CD4-positive, alpha-beta T cell treated with Interleukin-6 for 4 hours (primary cell): ENCODE data around the gene DSCAML1.
"Not testable (repeated sequence)": the region's sequence is repeated elsewhere in the genome, so short reads cannot be mapped to it uniquely, and the experiment has no call there.

Experiments
- DNase-seq: peaks from one replicate; pipeline ENCODE4 v3.0.0-alpha.2; 2020; ENCODE audit warnings: mixed read lengths

DSCAML1 gene

DNA sequence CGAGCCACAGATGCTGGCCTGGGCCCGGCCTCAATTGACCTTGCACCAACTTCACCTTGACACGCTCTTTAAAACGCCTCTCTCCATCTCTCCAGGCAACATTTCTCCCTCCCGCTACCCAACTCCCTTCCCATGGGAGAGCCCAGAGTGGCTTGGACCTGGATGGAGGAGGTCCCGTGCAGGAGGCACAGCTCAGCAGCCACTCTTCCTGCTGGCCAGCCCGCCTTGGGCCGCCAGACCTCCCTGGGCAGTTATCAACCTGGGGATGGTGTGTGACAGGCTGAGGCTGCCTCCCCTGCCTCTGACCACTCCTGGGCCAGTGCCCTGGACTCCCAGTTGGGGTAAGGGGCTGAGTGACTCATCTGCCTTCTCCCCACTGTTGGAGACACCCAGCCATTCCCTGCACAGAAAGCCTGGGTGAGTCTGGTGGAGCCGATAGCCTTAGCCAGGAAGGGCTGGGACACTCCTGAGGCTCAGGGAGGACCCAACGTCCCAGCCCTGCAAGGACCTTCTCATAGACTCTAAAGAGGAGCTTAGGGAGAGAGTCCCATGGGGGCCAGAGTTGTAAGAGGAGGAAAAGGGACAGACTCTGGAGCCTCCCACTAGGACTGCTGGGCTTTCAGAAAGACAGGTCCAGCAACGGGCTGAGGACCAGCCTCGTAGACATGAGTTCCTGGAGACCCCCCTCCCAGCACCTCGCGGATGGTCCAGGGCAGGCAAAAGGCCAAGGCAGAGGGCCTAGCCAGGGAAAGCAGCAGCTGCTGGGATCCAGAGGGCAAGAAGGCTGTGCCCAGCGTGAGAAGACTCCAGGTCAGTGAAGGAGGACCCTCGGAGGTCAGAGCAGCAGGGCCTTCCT, 337.7 kb downstream of the DSCAML1 start:
- no peak for DNase-seq

DNA sequence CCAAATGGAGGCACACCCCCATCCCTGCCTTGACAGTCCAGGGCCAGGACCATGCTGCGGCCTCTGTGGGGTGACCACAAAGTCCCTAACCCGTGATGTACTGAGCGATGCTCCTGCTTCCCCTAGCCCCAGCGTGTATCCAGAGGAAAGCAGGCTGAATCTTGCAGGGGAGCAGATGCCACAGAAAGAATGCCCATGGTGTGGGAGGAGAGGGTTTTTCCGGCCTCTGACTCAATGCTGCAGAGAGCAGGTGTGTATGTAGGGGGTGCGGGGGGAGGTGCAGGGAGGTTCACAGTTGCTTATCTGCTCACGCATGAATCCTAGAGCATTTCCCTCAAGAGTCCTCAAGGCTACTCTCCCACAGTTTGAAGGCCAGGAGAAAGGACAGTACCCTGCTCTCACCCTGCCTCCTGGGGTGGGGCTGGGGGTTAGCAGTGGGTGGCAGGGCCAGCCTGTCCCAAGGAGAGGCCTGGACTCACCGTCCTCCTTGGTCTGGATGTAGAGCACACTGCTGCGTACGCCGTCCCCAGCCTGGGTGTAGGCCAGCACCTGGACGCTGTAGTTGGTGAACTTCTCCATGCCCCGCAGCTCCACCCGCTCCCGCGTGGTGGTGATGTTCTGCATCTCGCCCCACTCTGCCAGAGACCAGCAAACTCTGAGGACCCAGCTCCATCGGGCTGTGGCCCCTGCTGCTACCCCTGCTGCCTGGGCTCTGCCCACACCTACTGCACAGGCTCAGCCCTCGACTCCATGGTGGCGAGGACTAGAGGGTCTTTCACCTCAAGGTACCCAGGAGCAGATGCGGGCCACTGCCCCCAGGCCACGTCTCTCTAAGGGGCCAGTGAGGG, 338.5 kb downstream of the DSCAML1 start:
- DNase-seq = no peak

DNA sequence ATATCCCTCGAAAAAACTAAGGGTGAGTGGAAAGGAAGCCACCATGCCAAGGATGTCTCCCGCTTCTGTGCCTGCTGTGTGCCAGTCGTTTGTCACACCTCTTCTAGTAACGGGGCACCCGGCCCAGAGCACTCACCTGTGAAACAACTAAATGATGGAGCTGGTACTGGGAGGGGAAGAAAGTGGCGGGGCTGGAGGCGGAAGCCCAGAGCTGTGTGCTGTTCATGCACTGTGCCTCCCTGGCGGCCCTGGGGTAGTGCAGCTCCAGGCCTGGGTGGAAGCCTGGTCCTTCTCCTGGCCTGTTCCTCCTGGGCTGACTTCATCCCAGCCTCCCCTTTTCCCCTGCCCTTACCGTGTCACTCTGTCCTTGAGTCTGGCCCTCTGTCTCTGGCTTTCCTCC, 339.2 kb downstream of the DSCAML1 start:
- no peak for DNase-seq

DNA sequence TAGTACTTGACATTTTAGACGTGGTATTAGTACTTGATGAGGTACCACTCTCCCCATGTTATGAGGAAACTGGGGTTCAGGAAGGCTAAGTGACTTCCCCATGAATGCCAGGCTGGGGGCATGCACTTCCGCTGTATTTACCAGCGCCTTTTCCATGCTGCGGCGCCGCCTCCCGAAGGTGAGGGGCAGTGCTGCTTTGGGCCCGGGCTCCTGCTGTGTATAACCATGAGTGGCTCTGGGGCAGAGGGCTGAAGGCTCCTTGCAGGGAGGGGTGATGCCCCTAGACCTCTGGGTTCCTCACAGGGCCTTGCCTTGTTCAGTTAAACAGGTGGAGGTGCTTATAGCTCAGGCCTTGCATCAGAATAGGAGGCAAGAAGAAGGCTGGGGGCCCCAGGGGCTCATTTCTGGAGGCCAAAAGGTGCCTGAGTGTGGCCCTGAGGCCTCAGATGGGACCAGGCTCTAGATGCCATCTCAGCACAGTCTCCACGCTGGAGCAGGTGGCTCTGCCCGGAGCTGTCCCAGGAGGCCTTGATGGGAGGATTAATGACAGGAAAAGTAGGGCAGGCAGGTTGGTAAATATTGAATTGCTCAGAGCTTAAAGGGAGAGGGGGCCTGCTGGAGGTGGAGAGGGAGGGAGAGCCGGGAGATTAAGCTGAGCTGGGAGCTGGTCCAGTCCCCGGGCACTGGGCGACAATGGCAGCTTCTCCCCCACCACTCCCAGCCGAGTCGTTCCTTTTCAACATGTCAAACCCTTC, 339.8 kb downstream of the DSCAML1 start:
- DNase-seq = no peak

DNA sequence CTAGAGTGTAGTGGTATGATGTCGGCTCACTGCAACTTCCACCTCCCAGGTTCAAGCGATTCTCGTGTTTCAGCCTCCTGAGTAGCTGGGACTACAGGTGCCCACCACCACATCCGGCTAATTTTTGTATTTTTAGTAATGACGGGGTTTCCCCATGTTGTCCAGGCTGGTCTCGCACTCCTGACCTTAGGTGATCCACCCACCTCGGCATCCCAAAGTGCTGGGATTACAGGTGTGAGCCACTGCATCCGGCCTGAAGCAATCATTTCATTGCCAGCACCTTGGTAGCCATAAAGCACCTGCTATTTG, 340.3 kb downstream of the DSCAML1 start:
- not testable (repeated sequence) for DNase-seq

DNA sequence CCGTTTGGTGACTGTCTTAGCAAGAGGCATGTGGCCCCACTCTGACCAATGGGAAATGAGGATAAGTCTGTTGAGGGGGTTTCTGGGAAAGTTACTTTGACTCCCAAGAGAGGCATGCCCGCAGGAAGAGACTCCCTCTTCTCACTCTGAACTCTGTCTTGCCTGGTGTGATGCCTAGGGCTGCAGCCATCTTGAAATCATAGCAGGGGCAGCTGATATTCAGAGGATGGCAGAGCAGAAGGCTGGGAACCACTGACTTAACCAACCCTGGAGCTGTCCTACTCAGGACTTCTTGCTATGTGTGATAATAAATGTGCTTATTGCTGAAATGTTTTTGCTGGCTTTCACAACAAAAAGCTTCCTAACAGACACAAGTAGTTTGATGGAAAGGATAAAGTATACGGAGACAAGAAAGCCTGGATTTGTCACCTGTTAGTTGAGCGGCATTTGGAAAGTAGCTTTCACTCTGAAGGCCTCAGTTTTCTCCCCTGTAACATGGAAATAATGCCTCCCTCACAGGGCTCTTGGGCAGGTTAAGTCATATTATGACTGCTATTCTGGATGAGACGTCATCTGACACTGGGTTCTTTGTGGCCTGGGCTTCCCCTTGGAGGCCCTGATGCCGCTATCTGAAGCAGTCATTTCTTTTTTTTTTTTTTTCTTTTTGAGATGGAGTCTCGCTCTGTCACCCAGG, 340.8 kb downstream of the DSCAML1 start:
- DNase-seq = no peak

DNA sequence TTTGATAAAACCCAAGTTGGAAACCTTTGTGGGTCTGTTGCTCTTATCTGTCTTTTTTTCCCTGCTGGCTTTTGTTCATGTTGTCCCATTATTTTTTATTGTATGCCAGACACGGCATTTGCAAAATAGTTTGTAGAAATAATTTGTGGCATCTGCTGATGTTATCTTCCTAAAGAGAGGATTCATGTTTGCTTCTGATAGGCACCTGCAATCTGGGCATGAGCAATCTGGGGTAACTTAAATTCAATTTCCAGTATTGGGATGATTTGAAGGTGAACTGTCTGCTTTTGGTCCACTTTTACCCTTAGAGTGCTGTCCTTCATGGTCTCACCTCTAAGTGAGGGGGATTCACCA, 342.5 kb downstream of the DSCAML1 start:
- no peak for DNase-seq

DNA sequence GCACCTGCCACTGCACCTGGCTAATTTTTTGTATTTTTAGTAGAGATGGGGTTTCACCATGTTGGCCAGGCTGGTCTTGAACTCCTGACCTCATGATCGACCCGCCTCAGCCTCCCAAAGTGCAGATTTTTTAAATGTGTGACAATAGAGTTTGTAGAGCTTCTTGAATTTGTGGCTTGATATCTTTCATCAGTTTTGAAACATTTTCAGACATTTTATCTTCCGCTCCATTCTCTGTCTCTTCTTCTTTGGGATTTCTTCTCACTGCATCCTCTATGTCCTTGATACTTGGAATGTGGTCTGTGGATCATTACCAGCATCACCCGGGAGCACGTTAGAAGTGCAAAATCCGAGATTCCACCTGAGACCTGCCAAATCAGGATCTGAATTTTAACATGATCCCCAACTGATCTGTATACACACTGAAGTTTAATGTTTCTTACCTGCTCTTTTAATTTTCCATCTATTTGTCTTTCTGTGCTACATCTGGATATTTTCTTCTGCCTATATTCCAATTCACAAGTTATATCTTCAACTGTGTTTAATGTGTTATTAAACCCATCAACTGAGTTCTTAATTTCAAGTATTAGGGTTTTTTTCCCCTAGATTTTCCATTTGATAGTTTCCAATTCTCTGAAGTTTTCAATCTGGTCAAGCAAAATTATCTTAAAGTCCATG, 343.0 kb downstream of the DSCAML1 start:
- no peak for DNase-seq

DNA sequence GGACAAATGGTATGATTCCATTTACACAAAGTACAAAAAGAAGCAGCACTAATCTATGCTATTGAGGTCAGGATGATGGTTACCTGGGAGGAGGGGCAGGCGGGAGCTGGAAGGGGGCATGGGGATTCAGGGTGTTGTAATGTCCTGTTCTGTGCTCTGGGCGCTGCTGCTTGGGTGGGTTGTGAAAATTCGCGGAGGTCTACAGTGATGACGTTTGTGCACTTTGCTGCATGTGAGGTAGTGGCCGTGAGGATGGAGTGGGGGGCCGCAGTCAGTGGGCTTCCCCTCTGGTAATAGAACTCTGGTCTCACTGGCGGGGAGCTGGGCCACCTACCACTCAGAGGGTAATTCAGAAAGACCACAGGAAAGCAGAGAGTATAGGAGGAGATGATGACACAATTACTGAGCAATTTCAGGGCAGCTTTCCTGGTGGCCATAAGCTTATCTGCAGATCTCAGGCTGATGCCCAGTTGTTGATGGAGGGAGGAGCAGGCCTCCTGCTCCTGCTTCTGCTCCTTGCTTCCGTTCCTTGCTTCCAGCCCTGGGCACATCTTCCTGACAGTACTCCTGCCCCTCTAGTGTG, 347.8 kb downstream of the DSCAML1 start:
- DNase-seq = no peak

DNA sequence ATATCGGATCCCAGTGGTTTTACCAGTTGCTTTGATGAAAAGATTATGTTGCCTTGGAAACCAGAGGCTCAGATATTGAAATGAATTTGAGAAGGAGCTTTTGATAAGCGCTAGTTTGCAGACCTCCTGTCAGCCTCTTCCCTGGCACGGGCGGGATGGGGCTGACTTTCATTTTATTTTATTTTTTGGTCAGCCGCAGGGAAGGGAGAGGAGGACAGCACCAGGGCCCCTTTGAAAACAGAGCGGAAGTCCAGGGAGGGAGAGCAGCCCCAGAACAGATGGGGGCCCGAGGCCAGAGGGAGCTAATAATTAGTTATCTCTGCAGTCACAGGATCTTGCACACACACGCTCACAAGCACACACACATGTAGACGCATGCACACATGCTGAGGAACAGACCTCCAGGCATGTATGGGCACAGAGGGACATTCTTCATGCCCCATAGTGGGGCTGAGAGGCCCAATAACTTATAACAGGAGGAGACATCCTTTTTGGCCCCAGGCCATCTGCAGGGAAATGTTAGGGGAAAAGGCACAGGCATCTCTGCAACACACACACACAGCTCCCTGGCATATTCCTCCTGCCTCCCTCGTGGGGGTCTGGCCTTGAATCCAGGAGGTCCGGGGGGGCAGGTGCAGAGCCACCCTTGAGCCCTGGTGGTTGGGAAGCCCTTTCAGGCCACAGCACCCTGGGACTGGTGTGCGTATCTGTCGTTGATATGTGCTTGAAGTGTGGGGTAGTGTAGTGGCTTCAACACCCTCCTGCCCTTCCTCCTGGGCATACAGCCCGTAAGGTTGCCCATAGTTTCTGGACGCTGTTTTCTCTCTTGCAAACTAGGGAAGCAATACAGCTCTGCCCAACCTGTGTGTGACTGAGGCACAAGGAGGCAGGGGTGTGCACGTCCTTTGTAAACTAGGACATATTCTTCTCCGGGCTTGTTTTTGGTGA, 352.0 kb downstream of the DSCAML1 start:
- DNase-seq = no peak

DNA sequence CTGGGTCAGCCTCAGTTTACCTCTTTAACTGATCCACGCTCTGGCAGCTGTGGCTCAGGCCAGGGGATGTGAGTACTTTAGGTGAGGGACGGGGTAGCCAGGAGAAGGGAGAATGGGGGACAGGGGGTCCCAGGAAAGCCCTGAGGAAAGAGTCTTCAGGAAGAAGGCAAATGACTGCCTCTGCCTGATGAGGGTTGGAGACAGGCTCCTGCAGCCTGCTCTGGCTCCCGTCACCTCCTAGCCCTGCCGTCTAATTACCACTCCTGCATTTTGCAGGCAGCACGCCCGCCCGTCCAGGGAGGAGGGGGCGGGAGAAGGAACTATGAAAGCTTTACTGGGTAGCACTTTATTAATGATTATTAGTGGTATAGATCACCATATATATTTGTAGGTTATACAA, 352.8 kb downstream of the DSCAML1 start:
- no peak for DNase-seq

DNA sequence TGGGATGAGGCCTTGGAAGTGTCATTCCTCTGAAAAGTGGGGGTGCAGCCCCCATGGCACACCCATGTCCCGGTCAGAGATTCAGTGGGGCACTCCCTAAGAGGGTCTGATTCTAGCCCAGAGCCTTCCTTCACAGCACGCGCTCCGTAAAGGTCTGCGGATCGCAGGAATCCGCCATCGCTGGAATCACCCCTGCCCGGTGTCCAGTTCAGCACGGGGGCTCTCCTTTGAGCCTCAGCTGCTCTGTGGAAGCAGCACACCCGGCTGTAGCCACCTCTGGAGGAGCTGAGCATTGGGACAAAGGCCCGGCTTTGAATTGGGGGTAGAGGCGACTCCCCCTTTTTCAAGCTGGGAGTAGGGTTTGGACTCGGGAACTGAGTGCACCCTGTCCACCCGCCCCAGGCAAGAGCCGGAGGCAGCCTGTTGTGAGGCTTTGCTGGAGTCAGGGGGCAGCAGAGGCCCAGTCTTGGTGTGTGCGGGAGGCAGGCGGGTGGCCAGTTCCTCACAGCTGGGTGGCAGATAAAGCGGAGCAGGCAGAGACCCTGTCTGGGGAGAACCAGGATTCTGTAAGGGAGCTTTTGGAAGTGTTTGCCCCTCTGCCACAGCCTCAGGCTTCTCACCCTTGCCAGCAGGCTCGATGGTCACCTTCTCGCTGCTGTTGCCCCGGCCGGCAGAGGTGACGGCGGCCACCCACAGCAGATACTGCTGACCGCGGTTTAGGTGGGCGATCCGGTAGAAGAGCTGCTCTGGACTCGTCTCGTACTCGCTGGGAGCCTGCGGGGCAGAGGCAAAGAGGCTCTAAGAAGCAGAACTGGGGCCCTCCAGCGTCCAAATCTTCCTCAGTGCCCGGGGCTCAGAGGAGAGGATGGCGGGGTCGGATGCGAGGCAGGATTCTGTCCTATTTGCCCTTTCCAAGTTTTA, 353.5 kb downstream of the DSCAML1 start:
- DNase-seq = no peak

DNA sequence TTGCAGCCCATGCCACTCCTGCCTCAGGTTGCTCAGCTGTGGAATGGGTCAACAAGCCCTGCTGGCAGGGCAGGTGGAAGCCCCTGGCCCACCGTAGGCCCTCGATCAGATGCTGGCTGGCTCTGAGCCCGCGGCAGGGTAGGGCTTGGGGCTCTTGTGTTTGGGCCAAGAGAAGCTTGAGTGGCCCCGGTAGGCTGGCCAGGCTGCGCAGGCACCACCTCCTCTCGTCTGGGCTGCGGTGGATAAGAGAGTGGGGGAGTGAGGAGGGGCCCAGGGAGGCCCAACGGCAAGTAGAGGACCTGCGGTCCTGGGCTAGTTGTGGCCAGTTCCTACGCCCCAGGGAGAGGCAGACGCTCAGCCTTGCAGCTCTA, 354.2 kb downstream of the DSCAML1 start:
- no peak for DNase-seq

DNA sequence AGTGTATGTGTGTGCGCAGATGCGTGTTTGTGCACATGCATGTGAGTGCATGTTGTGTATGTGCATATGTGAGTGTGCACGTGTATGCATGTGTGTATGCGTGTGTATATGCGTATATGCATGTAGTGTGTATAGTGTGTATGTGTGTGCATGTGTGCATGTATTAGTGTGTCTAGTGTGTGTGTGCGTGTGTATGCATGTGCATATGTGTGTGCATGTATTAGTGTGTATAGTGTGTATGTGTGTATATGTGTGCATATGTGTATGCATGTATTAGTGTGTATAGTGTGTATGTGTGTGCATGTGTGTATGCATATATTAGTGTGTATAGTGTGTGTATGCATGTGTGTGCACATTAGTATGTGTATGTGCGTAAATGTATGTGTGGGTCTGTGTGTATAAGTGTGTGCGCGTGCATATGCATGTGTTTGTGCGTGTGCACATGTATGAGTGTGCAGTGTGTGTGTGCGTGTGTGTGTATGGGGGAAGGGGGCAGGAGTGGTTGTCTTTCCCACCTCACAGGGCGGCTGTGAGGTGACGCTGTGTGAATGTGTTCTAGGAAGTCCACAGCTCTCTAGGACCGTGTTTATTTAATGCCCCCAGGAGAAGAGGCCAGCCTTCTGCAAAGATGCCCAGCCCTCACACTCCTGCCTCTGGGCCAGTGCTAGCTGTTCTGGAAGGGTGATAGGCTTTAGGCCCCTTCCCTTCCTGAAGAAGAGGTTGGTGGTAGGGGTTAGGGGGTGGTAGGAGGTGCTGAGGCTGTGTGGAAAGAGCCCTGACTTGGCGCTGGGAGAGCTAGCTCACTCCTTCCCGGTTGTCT, 354.8 kb downstream of the DSCAML1 start:
- no peak for DNase-seq

DNA sequence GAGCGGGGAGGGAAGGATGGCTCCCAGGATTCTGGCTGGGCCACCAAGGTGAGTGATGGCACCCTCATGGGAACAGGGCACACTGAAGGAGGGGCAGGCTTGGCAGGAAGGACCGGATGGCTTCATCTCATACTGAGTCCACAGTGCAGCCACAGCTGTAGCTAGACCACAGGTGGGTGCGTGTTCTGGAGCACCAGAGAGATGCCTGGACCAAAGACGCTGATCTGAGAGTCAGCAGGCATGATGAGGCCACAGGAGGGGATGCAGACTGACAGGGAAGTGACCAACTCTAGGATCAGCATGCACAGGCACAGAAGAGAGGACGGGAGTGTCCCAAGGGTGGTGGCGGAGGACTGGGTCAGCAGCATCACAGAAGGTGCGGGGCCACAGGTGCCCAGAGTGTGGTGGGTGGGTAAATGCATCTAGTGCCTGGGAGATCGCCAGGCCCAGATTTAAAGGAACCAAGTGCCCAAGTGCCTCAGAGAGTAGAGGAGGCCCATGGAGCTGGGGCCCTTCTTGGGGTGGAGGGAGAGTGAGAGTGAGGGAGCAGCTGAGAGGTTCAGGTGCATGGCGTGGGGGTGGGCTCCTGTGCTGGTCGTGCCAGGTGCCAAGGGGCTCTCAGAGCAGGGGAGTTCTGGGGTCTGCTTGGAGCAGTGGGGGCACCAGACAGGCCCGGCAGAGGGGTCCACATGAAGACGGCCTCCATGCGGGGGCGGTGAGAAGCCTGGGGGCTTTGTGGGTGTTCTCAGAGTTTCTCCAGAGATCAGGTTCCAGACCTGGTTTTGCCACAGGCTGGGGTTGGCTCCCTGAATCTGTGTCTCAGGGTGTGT, 355.7 kb downstream of the DSCAML1 start:
- no peak for DNase-seq

DNA sequence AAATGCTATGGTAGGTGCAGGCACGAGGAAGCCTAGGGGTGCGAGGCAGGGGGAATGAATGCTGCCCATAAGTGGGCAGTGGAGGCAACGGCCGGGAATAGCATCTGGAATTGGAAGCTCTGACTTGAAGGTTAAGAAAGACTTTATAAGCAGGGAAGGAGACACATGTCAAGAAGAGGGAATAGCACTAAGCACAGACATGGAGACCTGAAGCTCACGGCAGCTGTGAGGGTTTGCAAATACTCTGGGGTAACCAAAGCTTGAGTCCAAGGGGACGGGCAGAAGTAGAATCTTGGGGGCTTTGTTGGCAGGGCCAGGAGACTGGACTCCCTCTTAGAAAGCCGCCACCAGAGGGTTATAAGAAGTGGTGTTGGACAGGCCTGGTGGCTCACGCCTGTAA, 356.8 kb downstream of the DSCAML1 start:
- DNase-seq = no peak

DNA sequence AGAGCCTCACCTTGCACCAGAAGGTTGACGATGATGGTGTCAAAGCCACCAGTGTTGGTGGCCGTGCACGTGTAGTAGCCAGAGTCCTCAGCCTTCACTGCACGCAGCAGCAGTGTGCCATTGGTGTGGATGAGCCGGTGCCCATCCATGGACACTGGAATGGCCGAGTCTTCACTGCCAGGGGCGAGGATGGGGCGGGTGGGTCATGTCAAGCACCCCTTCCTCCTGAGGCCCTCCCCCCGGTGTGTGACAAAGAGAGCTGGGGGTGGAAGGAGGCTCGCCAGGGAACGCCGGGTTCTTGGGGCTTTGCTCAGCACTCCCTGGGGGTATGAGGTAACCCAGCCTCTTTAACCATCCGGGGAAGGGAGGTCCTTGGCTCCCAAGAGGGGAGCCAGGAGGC, 357.8 kb downstream of the DSCAML1 start:
- no peak for DNase-seq
